HFFc6 (cell line): ENCODE results near the gene HINT3. TPM values are rescaled to one million over a fixed set of nuclear protein-coding genes. Genes with fewer than 3 reads are reported as not detected.
A peak's percentile ranks its signal among the peaks of the same experiment; 100 is the strongest.
"Not testable (repeated sequence)": the region's sequence is repeated elsewhere in the genome, so short reads cannot be mapped to it uniquely, and the experiment has no call there.

Experiments
- DNase-seq: peaks from one replicate; pipeline ENCODE4 v3.0.0-alpha.2; 2018
- H3K27ac Mint-ChIP-seq: 2 replicates; pipeline ENCODE4 v1.8.0; 2020; ENCODE audit warnings: mild to moderate bottlenecking, mixed read lengths
- H3K27me3 Mint-ChIP-seq: 2 replicates; pipeline ENCODE4 v1.8.0; 2021; ENCODE audit warnings: mild to moderate bottlenecking, moderate library complexity, mixed read lengths; ENCODE audit not compliant: insufficient read depth
- H3K36me3 Mint-ChIP-seq: 2 replicates; pipeline ENCODE4 v1.8.0; 2021; ENCODE audit warnings: low read depth, mixed read lengths
- H3K4me1 Mint-ChIP-seq: 2 replicates; pipeline ENCODE4 v1.8.0; 2020; ENCODE audit warnings: low read depth, mixed read lengths
- H3K4me3 Mint-ChIP-seq: 2 replicates; pipeline ENCODE4 v1.8.0; 2020; ENCODE audit warnings: mild to moderate bottlenecking, moderate library complexity, mixed read lengths
- H3K9me3 Mint-ChIP-seq: 2 replicates; pipeline ENCODE4 v1.8.0; 2020; ENCODE audit warnings: mild to moderate bottlenecking, mixed read lengths
- long read RNA-seq: library from polyadenylated mRNA; unstranded; transcript quantifications from one replicate; pipeline ENCODE4 v2.0.0, GENCODE V29; 2019
- total RNA-seq, 6 experiments: library from RNA; stranded (reverse); fragmentation: NEBNext Ultra II Directional; extraction: Animal tissue kit (Norgen Biotek cat#: 25700); gene quantifications; 2 replicates in 1 of 6; 3 replicates in 5 of 6; pipeline ENCODE4 v1.2.3, GENCODE V29; 2021
- TF ChIP-seq, protein P1 (sequence below): fragments of 200-600 bp; sonication (generic); IDR thresholded peaks from 2 replicates; pipeline ENCODE4 v1.5.0; 2021; ENCODE audit warnings: antibody characterized with exemption, mild to moderate bottlenecking

HINT3 gene
- 10 to 100 TPM; 11.0 to 14.4 (median 12.3) TPM for total RNA-seq
- long read RNA-seq, transcript HINT3-201 (5 exons, 3,314 nt), result major isoform, 14 of 19 reads
- long read RNA-seq, partial matches to known transcripts, result 0 of 19 reads
- long read RNA-seq, other reads (novel, unspliced or antisense), result 5 of 19 reads

- DNase-seq, result peak; percentile 94
- Mint-ChIP-seq H3K36me3 (no peaks in the 10 kb centered on the region), H3K4me3 (no peak within 1 kb of the TSS), H3K4me1 (peaks cover 6% of the 10 kb centered on the region), H3K27ac (no peak within 1 kb of the TSS), H3K27me3 (no peaks in the 10 kb centered on the region; the same call in 1 of the 2 replicates), H3K9me3 (no peaks in the 10 kb centered on the region)
- TF ChIP-seq, protein P1, sequence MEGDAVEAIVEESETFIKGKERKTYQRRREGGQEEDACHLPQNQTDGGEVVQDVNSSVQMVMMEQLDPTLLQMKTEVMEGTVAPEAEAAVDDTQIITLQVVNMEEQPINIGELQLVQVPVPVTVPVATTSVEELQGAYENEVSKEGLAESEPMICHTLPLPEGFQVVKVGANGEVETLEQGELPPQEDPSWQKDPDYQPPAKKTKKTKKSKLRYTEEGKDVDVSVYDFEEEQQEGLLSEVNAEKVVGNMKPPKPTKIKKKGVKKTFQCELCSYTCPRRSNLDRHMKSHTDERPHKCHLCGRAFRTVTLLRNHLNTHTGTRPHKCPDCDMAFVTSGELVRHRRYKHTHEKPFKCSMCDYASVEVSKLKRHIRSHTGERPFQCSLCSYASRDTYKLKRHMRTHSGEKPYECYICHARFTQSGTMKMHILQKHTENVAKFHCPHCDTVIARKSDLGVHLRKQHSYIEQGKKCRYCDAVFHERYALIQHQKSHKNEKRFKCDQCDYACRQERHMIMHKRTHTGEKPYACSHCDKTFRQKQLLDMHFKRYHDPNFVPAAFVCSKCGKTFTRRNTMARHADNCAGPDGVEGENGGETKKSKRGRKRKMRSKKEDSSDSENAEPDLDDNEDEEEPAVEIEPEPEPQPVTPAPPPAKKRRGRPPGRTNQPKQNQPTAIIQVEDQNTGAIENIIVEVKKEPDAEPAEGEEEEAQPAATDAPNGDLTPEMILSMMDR, result peak; percentile 100
Measured at GRCh38 chr6:125956506-125957390, at the start of gene HINT3. HINT3 (plus strand) TSS chr6:125956770; CDS start chr6:125956978, 208 bp downstream.

GRCh38 chr6:125910527-125910926, 46.0 kb upstream of the HINT3 start:
- H3K27me3 Mint-ChIP-seq, result no peaks in the 10 kb centered on the region
- H3K4me1 Mint-ChIP-seq, result peaks cover 55% of the 10 kb centered on the region
- peak; percentile 65 for DNase-seq
- H3K36me3 Mint-ChIP-seq, result peaks cover 27% of the 10 kb centered on the region
- TF ChIP-seq, protein P1, result no peak
- H3K4me3 Mint-ChIP-seq, result no peak overlapping the region
- no peaks in the 10 kb centered on the region for H3K9me3 Mint-ChIP-seq
- H3K27ac Mint-ChIP-seq, result peak overlapping the region; percentile 66

DNA sequence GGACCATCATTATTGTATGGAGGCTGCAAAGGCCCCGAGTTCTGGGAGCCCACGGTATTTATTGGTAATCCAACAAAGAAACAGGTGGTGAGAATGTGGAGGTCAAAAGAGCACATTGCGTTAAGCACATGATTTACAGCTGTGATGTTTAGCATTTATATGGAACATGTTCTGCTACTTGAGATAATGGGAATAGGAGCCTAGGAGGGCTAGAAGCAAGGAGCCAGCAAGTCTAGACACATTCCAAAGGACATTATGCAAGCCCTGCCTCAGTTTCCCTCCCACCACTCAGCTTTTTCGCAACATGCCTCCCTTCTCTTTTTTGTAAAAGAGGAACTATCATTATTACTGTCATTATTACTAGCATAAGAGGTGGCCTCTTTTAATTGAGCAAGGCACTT, 45.5 kb upstream of the HINT3 start:
- Mint-ChIP-seq H3K4me1 (peaks cover 53% of the 10 kb centered on the region), H3K27ac (peak overlapping the region; percentile 66), H3K36me3 (peaks cover 31% of the 10 kb centered on the region)
- not testable (repeated sequence) for H3K27me3 Mint-ChIP-seq, H3K4me3 Mint-ChIP-seq, DNase-seq, H3K9me3 Mint-ChIP-seq

GRCh38 chr6:125912430-125912829, 44.1 kb upstream of the HINT3 start:
- peaks cover 38% of the 10 kb centered on the region for H3K36me3 Mint-ChIP-seq
- DNase-seq, result not testable (repeated sequence)

GRCh38 chr6:125913145-125913544, 43.4 kb upstream of the HINT3 start:
- Mint-ChIP-seq H3K36me3 (peaks cover 34% of the 10 kb centered on the region), H3K27ac (peak overlapping the region; percentile 89), H3K9me3 (no peaks in the 10 kb centered on the region), H3K4me1 (peaks cover 47% of the 10 kb centered on the region), H3K4me3 (no peak overlapping the region), H3K27me3 (no peaks in the 10 kb centered on the region)
- TF ChIP-seq, protein P1, result no peak
- DNase-seq, result no peak

More at GRCh38 chr6:125912430-125912829, 44.1 kb upstream of the HINT3 start:
- peaks cover 45% of the 10 kb centered on the region for H3K4me1 Mint-ChIP-seq
- H3K27ac Mint-ChIP-seq, H3K27me3 Mint-ChIP-seq, H3K9me3 Mint-ChIP-seq, H3K4me3 Mint-ChIP-seq: not testable (repeated sequence)

GRCh38 chr6:125913864-125914351, 42.7 kb upstream of the HINT3 start:
- peak; percentile 94 for DNase-seq
- Mint-ChIP-seq H3K27me3 (no peaks in the 10 kb centered on the region), H3K9me3 (no peaks in the 10 kb centered on the region), H3K27ac (peak overlapping the region; percentile 89), H3K36me3 (peaks cover 36% of the 10 kb centered on the region), H3K4me1 (peaks cover 54% of the 10 kb centered on the region), H3K4me3 (peak overlapping the region; percentile 56)
- TF ChIP-seq, protein P1, result no peak
